KMS-11 (cell line): Measurements from ENCODE around the gene SPATA12.

Experiments
- H2AFZ ChIP-seq: fragments of 200-600 bp; sonication (generic); 2 replicates; pipeline ENCODE4 v1.6.1; 2016; ENCODE audit warnings: antibody characterized with exemption, mixed run types, low read depth
- H3K27ac ChIP-seq: fragments of 200-600 bp; sonication (generic); 2 replicates; pipeline ENCODE4 v1.6.1; 2016; ENCODE audit warnings: mild to moderate bottlenecking, mixed run types
- H3K27me3 ChIP-seq: fragments of 200-600 bp; sonication (generic); 2 replicates; pipeline ENCODE4 v1.6.1; 2017; ENCODE audit warnings: mild to moderate bottlenecking, low read depth, mixed run types, moderate library complexity; ENCODE audit not compliant: insufficient read depth
- H3K36me3 ChIP-seq: fragments of 200-600 bp; sonication (generic); 2 replicates; pipeline ENCODE4 v1.6.1; 2017; ENCODE audit warnings: mild to moderate bottlenecking, mixed run types; ENCODE audit not compliant: insufficient read depth
- H3K4me1 ChIP-seq: fragments of 200-600 bp; sonication (generic); 2 replicates; pipeline ENCODE4 v1.6.1; 2016; ENCODE audit warnings: mild to moderate bottlenecking, low read depth, mixed run types; ENCODE audit not compliant: poor library complexity, severe bottlenecking
- H3K4me2 ChIP-seq: fragments of 200-600 bp; sonication (generic); 2 replicates; pipeline ENCODE4 v1.7.0; 2016; ENCODE audit warnings: mild to moderate bottlenecking, mixed run types
- H3K4me3 ChIP-seq: fragments of 200-600 bp; sonication (generic); IDR thresholded peaks from 2 replicates; pipeline ENCODE4 v1.6.1; 2017; ENCODE audit warnings: low read depth, low read length, mixed read lengths; ENCODE audit not compliant: insufficient read depth
- H3K79me2 ChIP-seq: fragments of 200-600 bp; sonication (generic); 2 replicates; pipeline ENCODE4 v1.6.1; 2016; ENCODE audit warnings: low read depth, mixed run types; ENCODE audit not compliant: insufficient read depth
- H3K9ac ChIP-seq: fragments of 200-600 bp; sonication (generic); 2 replicates; pipeline ENCODE4 v1.6.1; 2016; ENCODE audit warnings: mild to moderate bottlenecking, mixed run types
- H4K20me1 ChIP-seq: fragments of 200-600 bp; sonication (generic); 2 replicates; pipeline ENCODE4 v1.6.1; 2016; ENCODE audit warnings: mild to moderate bottlenecking, mixed run types; ENCODE audit not compliant: insufficient read depth
- TF ChIP-seq, protein P1 (sequence below): fragments of 200-600 bp; sonication (generic); conservative IDR thresholded peaks from 2 replicates; pipeline ENCODE4 v1.6.1; 2017; ENCODE audit warnings: low read depth, mild to moderate bottlenecking, antibody characterized with exemption, low read length, moderate library complexity, mixed read lengths

SPATA12 gene

DNA sequence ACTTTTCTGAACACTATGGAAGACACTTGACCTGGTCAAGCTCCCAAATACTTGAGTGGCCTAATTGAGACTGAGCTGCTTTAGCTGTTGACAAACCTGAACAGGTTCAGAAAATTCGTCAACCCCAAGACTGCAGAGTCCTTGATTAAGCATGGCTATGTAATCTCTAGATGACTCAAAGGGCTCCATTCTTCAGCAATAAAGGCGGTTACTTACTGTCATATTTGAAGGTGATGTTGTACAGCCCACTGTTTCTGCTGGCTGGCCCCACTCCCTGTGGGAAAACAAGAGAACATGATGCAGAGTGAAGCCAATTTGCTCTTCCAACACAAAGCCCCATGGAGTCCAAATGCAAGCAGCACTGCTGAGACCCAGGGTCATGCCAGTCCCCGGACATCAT is 59.6 kb downstream of the SPATA12 start:
- Histone ChIP-seq H3K4me1 (no peaks in the 10 kb centered on the region), H3K4me3 (no peak overlapping the region), H3K27me3 (no peaks in the 10 kb centered on the region), H3K9ac (no peak overlapping the region), H3K4me2 (no peak overlapping the region), H3K36me3 (no peaks in the 10 kb centered on the region), H4K20me1 (no peaks in the 10 kb centered on the region), H2AFZ (no peak overlapping the region), H3K27ac (no peak overlapping the region), H3K79me2 (no peaks in the 10 kb centered on the region)
- TF ChIP-seq, protein P1, sequence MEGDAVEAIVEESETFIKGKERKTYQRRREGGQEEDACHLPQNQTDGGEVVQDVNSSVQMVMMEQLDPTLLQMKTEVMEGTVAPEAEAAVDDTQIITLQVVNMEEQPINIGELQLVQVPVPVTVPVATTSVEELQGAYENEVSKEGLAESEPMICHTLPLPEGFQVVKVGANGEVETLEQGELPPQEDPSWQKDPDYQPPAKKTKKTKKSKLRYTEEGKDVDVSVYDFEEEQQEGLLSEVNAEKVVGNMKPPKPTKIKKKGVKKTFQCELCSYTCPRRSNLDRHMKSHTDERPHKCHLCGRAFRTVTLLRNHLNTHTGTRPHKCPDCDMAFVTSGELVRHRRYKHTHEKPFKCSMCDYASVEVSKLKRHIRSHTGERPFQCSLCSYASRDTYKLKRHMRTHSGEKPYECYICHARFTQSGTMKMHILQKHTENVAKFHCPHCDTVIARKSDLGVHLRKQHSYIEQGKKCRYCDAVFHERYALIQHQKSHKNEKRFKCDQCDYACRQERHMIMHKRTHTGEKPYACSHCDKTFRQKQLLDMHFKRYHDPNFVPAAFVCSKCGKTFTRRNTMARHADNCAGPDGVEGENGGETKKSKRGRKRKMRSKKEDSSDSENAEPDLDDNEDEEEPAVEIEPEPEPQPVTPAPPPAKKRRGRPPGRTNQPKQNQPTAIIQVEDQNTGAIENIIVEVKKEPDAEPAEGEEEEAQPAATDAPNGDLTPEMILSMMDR: no peak

DNA sequence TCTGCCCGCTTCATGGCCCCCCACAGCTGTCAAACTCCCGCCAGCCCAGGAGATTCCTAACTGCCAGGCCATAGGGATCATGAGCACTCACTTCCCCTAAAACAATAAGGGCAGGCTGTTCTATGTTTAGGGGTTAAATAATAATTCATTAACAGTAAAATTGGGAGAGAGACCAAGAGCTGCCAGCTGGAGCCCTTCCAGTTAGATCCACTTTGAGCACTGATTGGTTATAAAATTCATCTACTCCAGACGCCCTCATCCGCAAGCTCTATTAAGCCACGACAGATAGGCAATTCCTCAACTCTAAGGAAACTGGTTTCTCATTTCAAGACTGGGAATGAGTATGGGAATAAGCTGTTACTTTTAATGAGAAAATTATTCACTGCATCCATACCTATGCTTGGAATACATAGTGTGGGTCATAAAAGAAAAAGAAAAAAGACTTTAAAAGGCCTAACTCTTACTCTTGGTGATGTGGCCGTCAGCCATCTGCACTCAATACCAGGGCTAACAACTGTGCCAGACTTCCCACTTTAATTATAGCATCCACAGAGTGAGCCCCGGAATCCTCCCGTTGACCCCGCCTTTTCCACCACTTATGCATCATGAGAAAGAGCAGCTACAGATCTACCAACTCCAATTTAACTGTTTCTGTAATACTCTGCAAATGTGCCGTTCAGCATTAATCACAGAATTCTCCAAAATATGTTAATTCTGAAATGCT is 60.1 kb downstream of the SPATA12 start:
- no peaks in the 10 kb centered on the region for H3K4me1 ChIP-seq
- H2AFZ ChIP-seq: no peak overlapping the region
- no peaks in the 10 kb centered on the region for H3K36me3 ChIP-seq
- H4K20me1 ChIP-seq: no peaks in the 10 kb centered on the region
- H3K27me3 ChIP-seq: no peaks in the 10 kb centered on the region
- no peak overlapping the region for H3K27ac ChIP-seq
- TF ChIP-seq, protein P1: no peak
- H3K4me3 ChIP-seq: no peak overlapping the region
- H3K4me2 ChIP-seq: no peak overlapping the region
- no peak overlapping the region for H3K9ac ChIP-seq
- no peaks in the 10 kb centered on the region for H3K79me2 ChIP-seq
